ENCODE data around the gene TMCO4.

GRCh38 chr1:19813643-19813960 lies 13.9 kb upstream of the TMCO4 start:
- TF ChIP-seq POLR2AphosphoS5 (IDR thresholded peaks at IDR 0.05; ENCODE audit: low read depth, low read length) (no peak), SIN3A (IDR thresholded peaks at IDR 0.05; ENCODE audit: borderline replicate concordance, insufficient read depth, low read length) (no peak), TAF1 (IDR thresholded peaks at IDR 0.05; ENCODE audit: borderline replicate concordance, insufficient read depth, low read length) (no peak), REST (IDR thresholded peaks at IDR 0.05; ENCODE audit: insufficient read depth in 1 of 2, low read depth in 2 of 2, low read length in 2 of 2) (no peak), FOXP2 (optimal IDR thresholded peaks at IDR 0.05; ENCODE audit: borderline replicate concordance, extremely low read depth, extremely low read length, insufficient read depth) (no peak)

Measured in PFSK-1 (cell line).